ENCODE measurements around the gene PACS2.

Gene PACS2

GRCh38 chr14:105427412-105427811, 112.9 kb downstream of the PACS2 start:
- no peak for DNase-seq

GRCh38 chr14:105427936-105428485, 113.5 kb downstream of the PACS2 start:
- no peak for DNase-seq

GRCh38 chr14:105430042-105430441, 115.5 kb downstream of the PACS2 start:
- no peak for DNase-seq

- DNase-seq, result no peak
These were observed 116.0 kb downstream of the PACS2 start for GRCh38 chr14:105430565-105430964.

- DNase-seq, result no peak
These were observed 116.7 kb downstream of the PACS2 start for GRCh38 chr14:105431256-105431655.

- no peak for DNase-seq
These were observed 118.1 kb downstream of the PACS2 start for GRCh38 chr14:105432657-105433056.

- no peak for DNase-seq
These were observed 118.6 kb downstream of the PACS2 start for GRCh38 chr14:105433161-105433605.

GRCh38 chr14:105436402-105436801, 121.9 kb downstream of the PACS2 start:
- no peak for DNase-seq

GRCh38 chr14:105436891-105437722, 122.6 kb downstream of the PACS2 start:
- no peak for DNase-seq

GRCh38 chr14:105437723-105438500, 123.4 kb downstream of the PACS2 start:
- no peak for DNase-seq

GRCh38 chr14:105439179-105439578, 124.6 kb downstream of the PACS2 start:
- no peak for DNase-seq

GRCh38 chr14:105439710-105440553, 125.4 kb downstream of the PACS2 start:
- no peak for DNase-seq

GRCh38 chr14:105440554-105440900, 126.0 kb downstream of the PACS2 start:
- no peak for DNase-seq

GRCh38 chr14:105440992-105441391, 126.4 kb downstream of the PACS2 start:
- no peak for DNase-seq

GRCh38 chr14:105442125-105442524, 127.6 kb downstream of the PACS2 start:
- DNase-seq, result no peak

- no peak for DNase-seq
These were observed 128.3 kb downstream of the PACS2 start for GRCh38 chr14:105442834-105443233.

GRCh38 chr14:105444859-105445258, 130.3 kb downstream of the PACS2 start:
- DNase-seq, result no peak

GRCh38 chr14:105445290-105445689, 130.7 kb downstream of the PACS2 start:
- DNase-seq, result no peak

- no peak for DNase-seq
These were observed 131.6 kb downstream of the PACS2 start for GRCh38 chr14:105445901-105446845.

- no peak for DNase-seq
These were observed 132.4 kb downstream of the PACS2 start for GRCh38 chr14:105446971-105447370.

All from eye (tissue), 1 donor.